GM18907 (cell line): ENCODE data around the gene MRPL40.

Experiments
- ATAC-seq: cut with Tn5 transposase; IDR thresholded peaks from one replicate; pipeline ENCODE4 v1.9.1; 2021; ENCODE audit warnings: mild to moderate bottlenecking, moderate library complexity; ENCODE audit not compliant: unreplicated experiment

The MRPL40 gene

GRCh38 chr22:19478901-19479354 lies 46.6 kb downstream of the MRPL40 start, which contains the start of gene UFD1:
TSS of gene UFD1 (minus strand) at chr22:19479193. CDS start at chr22:19479085, 108 bp downstream.
- ATAC-seq = peak; percentile 55

GRCh38 chr22:19479355-19480172 lies 47.2 kb downstream of the MRPL40 start, which contains the start of gene CDC45:
TSS of gene CDC45 (plus strand) at chr22:19479920. CDS start at chr22:19479969, 49 bp downstream.
- ATAC-seq = peak; percentile 83

GRCh38 chr22:19480173-19480568 lies 47.8 kb downstream of the MRPL40 start:
- ATAC-seq = no peak

GRCh38 chr22:19480789-19481188 lies 48.4 kb downstream of the MRPL40 start:
- ATAC-seq = no peak

- ATAC-seq = no peak
Measured at GRCh38 chr22:19482297-19482696, 50.0 kb downstream of the MRPL40 start.

- no peak for ATAC-seq
Measured at GRCh38 chr22:19483481-19484244, 51.3 kb downstream of the MRPL40 start.
